GM19240 (cell line): Measurements from ENCODE around the gene SGK2.

Source experiments
- DNase-seq: peaks from one replicate; pipeline ENCODE4 v3.0.0; 2011; ENCODE audit warnings: low spot score; ENCODE audit not compliant: insufficient read length

SGK2 gene

GRCh38 chr20:43558412-43559146, at the start of gene SGK2:
SGK2 (plus strand) TSS chr20:43559027; CDS start chr20:43566496, 7,469 bp downstream.
- DNase-seq = no peak

GRCh38 chr20:43511879-43512278, 46.9 kb upstream of the SGK2 start:
- DNase-seq = no peak

DNA sequence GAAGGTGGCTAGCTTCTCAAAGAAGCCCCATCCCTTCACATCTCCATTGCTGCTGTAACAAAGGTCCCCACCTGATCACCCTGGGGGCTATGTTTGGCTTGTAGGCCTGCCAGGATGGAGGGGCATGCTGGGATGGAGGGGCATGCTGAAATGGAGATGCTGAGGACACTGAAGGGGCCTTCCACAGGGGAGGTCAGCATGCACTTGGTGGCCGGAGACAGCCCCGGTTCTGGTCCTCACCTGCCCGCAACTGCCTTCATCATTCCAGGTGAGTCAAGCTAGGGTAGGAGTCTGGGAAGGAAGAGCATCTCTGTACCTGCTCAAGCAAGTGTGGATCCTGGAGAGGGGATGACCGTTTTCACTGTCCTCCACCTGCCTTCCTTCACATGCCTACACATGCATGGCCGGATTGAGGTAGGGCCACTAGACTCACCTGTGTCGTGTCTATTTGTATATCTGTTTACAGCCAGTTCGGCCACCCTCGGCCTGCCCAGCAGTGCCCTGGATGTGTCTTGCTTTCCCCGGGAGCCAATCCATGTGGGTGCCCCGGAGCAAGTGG, 45.4 kb upstream of the SGK2 start:
- no peak for DNase-seq

- peak; percentile 93 for DNase-seq
Observed at GRCh38 chr20:43513931-43514647, 44.7 kb upstream of the SGK2 start.

GRCh38 chr20:43514648-43514999, 44.2 kb upstream of the SGK2 start:
- no peak for DNase-seq

DNA sequence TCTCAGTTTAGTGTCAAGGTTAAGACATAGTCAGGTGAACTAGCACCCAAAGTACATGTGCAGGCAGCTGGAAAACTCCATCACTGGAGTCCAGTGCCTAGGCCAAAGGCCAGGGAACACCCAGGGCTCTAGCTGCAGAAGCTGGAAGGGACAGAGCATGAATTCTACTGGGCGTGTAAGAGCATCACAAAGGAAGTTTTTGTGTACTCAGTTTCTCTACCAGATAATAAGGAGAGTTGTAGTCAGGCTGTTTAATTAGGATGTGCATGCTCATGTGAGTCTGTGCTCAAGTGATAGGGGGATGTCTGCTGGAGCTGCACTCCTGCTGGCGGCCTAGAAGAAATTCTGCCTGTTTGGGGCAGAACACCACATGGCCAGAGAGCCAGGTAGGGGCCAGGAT, 43.2 kb upstream of the SGK2 start:
- DNase-seq = no peak

- no peak for DNase-seq
Observed at GRCh38 chr20:43516251-43516824, 42.5 kb upstream of the SGK2 start.

DNA sequence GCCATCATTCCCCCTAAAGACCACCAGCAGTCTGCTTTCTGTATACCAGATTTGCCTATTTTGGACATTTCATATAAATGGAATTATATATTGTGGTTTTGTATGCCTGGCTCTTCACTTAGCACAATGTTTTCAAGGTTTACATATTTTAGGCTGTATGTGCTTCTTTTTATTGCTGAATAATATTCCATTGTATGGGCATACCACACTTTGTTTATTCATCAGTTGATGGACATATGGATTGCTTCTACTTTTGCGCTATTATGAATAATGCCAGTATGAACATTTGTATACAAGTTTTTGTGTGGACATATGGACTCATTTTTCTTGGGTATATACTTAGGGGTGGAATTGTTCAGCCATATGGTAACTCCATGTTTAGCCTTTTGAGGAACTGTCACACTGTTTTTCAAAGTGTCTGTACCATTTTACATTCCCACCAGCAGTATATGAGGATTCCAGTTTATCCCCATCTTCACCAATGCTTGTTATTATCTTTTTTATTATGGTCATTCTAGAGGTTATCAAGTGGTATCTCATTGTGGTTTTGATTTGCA, 38.7 kb upstream of the SGK2 start:
- no peak for DNase-seq

- no peak for DNase-seq
Observed at GRCh38 chr20:43525021-43525420, 33.8 kb upstream of the SGK2 start.

GRCh38 chr20:43528258-43528875, 30.5 kb upstream of the SGK2 start:
- no peak for DNase-seq

GRCh38 chr20:43529051-43529450, 29.8 kb upstream of the SGK2 start:
- no peak for DNase-seq

DNA sequence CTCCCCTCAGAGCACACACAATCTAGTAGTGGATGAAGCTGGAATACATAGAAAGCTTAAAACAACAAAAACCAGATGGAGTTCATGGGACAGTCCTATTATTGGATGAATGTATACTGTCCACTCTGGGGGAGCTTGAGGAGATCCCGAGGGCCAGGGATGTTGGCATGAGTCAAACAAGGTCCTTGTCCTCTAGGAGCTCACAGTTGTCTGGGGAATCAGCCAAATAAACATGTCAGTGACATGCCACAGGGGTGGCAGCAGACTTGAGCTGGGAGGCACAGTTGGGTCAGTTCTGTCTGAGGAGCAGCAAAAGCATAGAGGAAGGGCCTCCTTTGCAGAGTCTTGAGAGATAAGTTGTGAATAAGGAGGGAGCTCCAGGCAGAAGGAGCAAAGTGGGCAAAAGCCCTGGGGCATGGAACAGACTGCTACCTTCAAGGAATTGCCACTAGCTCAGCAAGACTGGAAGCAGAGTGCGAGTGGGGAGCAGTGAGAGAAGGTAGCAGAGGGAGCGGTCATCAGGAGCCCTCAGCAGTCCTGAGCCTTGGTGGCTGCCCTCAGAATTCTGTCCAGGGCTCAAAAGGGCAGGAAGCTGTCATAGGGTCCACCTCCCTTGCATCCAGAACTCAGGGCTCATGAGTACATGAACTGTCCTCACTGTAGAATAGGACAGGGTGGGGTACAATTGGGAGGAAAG, 29.2 kb upstream of the SGK2 start:
- DNase-seq = no peak

DNA sequence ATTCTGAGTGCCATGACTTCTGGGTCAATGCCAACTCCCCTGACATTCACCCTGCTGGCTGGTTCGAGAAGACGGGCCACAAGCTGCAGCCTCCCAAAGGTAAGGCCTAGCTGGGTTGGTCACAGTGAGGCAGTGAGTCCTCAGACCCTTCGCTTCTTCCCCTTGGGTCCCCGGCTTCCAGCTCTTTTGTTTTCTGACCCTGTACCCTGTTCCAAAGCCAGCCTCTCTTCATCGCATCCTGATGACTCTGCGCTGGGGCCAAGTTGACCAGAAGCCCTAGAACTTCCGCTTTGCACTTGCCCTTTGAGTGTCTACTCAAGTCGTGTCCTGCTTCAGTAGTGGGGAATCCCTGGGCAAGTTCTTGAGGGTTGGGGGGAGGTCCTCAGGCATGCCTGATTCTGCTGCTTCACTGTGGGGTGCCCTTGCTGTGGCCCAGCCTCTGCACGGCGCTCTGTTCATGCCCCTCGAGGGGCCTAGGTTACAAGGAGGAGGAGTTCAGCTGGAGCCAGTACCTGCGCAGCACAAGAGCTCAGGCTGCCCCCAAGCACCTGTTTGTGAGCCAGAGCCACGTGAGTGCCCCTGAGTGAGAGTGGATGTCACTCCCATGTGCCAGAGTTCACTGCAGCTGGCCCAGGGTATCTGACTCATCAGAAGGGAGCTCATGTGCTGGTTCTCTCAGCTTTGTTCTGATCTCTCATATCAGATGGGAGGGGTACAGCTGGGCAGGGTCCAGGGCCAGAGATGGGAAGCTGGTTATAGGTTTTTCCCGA, 28.3 kb upstream of the SGK2 start:
- no peak for DNase-seq

DNA sequence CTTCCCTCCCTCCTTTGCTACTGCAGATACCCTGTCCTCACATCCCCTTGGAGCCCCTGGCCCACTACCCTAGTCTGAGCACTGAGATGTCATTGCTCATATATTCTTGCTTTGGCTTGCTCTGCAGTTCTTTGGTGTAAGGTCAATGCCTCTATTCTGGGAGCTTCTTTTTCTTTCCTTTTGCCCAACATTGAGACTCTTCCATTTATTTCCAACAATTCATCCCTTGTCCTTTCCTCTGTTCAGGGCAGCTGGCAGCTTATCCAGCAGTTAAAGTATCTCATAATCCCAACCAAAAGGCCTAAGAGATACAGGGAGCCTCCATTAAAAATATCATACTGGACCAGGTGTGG, 27.8 kb upstream of the SGK2 start:
- DNase-seq = no peak

GRCh38 chr20:43532416-43533055, 26.3 kb upstream of the SGK2 start:
- DNase-seq = no peak

DNA sequence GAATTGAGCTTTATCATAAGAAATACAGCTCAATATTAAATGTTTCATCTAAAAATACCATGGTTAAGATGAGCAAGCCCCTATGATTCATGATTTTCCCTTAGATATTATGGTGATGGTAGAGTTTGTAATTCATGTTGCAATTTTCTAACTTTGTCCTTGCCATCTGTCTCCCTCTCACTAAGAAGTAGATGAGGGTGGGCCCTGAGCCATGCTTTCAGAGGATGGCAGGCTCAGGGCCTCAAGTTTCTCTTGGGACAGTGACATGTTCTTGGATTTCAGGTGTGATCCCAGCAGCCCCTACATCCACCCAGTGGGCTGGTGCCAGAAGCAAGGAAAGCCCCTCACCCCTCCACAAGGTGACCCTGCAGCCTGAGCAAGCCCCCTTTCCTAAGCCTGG, 25.8 kb upstream of the SGK2 start:
- no peak for DNase-seq

DNA sequence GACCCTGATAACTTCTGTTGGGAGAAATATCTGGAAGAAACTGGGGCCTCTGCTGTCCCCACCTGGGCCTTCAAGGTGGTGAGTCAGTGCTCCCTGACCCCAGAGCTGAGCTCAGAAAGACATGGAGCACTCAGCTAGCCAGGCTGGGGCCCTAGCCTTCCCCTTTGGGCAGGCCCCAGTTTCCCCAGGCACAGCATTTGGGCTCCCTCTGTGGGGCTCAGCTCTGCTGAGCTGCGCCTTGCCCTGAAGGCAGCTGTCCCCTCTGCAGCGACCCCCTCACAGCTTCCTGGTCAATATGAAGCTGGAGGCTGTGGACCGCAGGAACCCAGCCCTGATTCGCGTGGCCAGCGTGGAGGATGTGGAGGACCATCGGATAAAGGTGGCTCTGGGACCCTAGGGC, 24.8 kb upstream of the SGK2 start:
- DNase-seq = no peak

GRCh38 chr20:43534791-43535350, 24.0 kb upstream of the SGK2 start:
- DNase-seq = no peak

DNA sequence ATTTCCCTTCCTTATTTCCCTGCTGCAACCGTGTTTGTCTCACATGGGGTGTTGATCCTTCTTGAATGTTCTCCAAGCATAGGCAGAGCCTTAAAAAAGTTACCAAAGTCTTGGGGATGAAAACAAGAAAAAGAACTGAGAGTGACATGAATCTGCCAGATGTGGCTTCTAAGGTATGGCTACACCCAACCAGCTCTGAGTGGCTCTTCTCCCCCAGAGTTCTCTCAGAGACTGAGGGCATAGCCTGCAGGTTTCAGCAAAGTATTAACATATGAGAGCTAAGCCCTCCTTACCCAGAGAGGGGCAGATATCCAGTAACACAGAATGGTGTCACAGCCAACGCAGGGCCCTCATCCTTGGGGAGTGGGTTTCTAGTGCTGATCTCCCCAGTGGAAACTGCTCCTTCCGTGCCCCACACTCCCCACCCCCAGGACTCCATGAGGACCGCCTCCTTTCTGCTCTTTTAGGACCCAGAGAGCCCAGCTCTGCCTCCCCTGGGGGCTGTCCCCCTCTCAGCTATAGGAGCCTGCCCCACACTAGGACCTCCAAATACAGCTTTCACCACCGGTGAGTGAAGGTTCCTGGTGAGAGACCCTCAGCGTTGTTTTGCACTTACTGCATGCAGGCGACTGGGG, 23.3 kb upstream of the SGK2 start:
- DNase-seq = no peak
